Neural progenitor cell (in vitro differentiated cells): Measurements from ENCODE around the gene CDK5.
"Not testable (repeated sequence)": the region's sequence is repeated elsewhere in the genome, so short reads cannot be mapped to it uniquely, and the experiment has no call there.

Experiments
- CTCF ChIP-seq: fragments of 200-600 bp; sonication (generic); IDR thresholded peaks from 2 replicates; pipeline ENCODE4 v1.5.1; 2017; ENCODE audit warnings: antibody characterized with exemption, mild to moderate bottlenecking
- EZH2 ChIP-seq: fragments of 200-600 bp; sonication (generic); IDR thresholded peaks from 2 replicates; pipeline ENCODE4 v1.6.1; 2017; ENCODE audit warnings: antibody characterized with exemption, mild to moderate bottlenecking, moderate library complexity
- EZH2phosphoT487 ChIP-seq: fragments of 200-600 bp; sonication (generic); IDR thresholded peaks from 2 replicates; pipeline ENCODE4 v1.6.1; 2017; ENCODE audit warnings: antibody characterized with exemption

- TF ChIP-seq CTCF, EZH2, EZH2phosphoT487: not testable (repeated sequence)
Measured at GRCh38 chr7:151043449-151043848, 14.2 kb downstream of the CDK5 start.
